Measurements from ENCODE around the gene TMEM266.

Gene TMEM266

DNA sequence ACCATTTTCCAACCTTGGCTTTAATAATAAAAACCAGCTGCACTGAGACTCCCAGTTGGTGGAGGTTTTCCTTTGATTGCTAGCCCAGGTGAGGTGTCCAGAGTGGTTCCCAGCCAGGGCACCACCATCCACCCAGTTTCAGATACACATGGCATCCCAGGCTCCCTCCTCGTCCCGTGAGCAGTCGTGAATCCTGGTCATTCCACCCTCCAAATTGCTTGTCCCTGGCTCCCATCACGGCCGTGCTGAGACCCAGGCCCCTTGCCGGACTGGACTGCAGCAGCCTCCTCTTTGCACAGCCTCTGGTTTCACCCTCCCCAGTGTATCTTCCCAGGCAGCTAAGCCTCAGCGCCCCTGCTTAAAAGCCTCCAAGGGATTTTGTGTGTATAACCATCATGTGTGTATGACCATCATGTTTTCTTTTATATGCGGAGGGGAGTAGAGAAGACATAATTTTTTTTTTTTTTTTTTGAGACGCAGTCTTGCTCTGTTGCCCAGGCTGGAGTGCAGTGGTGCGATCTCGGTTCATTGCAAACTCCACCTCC lies 145.2 kb downstream of the TMEM266 start:
- no peak for DNase-seq

DNA sequence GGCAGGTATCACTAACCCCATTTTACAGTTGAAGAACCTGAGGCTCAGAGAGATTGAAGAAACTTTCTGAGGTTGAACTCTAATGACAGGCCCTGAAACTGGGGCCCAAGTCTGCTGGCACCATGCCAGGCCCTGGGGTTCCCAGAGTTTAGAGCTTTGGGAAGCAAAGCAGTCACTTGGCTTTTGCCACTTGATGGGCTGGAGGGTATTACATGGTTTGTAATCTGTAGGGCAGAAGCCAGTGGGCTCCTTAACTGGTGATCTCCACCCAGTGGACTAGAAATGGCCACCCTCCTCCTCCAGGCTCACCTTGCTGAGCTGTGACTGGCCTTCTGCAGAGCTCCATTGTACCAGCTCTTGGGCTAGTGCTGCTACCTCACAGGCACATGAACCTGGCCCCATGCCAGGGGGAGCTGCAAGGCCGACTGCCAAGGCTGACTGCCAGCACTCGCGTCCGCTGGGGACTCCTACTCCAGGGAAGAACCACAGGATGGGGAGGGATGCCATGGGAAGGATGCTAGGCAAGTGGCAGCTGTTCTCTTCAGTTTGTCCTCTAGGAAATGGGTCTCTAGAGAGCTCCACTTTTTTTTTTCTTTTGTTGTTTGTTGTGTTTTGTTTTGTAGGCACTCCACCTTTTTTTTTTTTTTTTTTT lies 146.7 kb downstream of the TMEM266 start:
- DNase-seq = no peak

DNA sequence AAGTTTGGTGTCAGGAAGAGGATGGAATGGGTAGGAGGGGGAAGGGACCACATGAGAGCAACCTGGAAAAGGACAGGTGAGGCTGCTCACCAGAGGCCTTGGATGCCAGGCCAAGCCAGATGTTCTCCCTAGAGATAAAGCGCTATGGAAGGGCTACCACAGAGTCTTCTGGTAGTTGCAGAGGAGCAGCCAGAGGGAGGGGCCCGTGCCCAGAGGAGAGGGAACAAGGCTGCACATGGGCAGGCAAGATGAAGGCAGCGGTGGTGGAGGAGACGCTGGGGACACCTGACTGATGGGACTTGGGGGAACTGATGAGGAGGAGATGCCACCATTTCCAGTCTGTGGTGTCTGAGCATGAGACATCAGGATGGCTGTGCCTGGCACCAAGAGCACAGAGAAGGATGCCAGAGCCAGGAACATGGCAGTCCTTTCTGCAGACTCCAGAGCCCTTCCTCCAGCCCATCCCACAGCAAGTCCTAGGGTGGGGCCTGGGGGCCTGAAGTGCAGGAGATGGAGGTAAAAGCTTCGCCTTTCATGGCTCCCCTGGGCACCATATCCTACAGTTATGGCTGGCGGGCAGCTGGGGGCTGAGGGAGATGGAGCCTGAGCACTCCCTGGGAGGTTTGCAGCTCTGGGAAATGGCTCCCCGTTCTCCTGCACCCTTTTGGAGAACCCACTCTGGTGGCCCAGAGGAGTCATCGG lies 148.4 kb downstream of the TMEM266 start:
- DNase-seq = no peak

DNA sequence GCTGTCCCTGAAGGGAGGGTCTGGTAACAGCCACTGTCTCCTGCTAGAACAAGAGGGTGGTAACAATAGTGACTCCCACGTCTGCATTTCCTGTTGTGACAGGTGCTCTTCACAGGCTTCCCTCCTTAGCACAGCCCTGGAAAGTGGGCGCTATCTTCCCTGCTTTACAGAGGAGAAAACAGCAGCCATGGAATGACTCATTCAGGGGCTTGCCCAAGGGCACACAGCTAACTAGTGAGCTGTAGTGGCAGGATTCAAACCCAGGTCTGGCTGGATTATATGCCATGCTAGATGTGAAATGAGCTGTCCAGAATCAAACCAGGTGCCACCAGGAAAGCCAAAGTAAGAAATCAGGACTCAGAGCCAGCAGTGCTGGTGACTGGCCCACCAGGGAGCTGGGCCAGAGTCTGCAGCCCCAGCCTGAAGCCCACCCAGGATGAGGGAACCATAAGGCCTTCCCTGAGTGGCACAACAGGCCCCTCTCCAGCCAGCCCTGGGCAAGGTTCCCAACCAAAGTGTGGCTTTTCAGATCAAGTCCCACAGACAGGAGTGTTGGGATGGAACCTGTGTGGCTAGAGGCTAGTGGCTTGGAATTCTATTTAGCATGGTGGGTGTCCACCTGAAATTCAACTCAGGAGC lies 149.1 kb downstream of the TMEM266 start:
- DNase-seq = no peak

DNA sequence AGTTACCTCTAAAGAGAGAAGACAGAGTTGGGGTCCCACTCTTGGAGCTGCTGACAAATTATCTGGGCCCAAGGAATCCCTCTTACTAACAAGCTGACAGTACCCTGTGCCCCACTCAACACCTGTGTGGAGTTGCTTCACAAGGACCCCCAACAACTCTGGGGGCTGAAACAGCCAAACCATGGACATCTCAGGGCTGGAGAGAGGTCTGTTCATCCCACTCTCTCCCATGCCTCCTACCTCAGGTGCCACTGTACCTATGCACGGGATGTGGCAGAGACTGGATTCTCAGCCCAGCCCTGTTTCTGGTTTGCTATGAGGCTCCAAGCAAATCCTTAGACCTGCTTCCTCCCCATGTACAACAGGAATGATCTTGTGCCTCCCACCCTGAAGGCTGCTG lies 149.7 kb downstream of the TMEM266 start:
- no peak for DNase-seq

DNA sequence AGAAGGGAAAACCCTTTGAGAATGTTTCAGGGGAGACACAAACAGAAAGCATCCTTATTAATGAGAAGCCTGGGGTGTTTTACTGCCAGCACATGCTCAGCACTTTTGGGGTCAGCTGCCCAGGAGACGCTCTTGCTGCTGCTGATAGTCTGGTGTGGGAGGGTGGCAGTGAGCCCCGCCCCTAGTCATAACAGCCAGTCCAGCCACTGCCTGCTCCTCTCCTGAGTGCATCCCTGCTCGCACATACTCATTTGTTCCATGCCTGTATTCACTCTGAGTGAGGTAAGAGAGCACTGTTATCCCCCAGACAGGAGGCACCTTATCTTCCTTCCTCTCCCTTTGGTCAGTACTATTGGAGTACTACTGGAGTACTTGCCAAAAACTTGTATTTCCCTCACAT lies 150.2 kb downstream of the TMEM266 start:
- DNase-seq = no peak

DNA sequence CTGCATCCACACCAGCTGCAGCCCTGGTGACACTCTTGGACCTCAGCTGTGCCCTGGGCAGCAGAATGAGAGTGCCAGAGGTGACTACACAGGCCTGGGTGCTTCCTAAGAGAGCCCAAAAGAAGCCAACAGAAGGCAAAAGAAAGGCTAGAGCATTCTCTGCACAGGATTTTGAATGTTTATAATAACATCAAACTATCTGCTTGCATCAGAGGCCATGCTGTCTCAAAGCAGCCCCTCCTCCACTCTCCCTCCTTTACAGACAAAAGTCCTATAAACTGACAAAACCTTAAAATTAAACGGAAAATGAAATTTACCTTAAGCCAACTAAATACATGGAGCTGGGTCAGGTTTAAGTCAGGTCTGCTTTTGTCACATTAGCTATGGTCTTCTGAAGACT lies 155.8 kb downstream of the TMEM266 start:
- no peak for DNase-seq

DNA sequence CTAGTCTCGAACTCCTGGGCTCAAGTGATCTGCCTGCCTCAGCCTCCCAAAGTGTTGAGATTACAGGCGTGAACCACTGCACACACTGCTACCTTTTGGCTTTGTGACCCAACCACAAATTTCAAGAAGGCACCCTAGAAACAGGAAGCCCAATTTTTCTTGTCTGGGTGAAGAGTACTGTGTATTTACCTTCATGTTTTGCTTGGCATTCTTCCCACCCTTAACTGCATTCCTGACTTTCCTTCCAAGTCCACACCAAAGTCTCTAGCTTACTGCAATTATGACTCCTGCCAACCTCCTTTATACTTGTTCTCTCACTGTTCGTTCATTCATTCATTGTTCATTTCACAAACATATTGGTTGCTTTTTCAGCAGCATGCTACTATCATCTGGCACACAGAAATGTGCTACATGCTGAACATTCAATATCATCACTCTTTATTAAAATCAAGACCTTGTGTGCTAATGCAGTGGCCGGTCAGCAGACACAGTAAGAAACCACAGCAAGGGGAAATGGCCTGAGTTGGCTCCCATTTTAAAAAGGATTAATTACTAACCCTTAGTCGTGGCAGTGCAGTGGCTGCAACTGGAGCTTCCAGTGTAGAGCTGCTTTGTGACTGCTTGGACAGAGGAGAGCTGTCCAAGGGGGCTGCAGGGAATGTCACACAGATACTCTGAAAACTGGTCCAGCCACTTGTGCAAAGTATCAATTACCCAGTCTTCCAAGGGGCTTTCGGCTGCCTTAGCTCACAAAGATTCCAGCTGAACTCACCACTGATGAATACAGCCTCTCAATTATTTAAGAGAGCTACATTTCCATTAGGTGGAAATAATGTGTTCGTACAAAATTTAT lies 157.5 kb downstream of the TMEM266 start:
- no peak for DNase-seq

DNA sequence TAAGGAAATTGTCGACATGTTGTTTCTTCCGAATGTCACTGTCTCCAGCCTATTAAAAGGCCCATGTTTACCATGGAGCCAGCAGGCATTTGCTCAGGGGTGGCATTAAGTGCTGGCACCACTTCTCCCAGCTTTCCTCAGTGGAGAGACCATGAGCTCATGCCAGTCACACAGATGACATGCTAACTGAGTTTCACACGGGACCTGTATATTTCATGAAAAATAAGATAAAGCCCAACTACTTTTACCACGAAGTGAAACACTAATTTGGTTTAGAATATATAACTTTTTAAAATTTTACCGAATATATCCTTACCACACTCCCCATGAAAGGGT lies 158.1 kb downstream of the TMEM266 start:
- no peak for DNase-seq

DNA sequence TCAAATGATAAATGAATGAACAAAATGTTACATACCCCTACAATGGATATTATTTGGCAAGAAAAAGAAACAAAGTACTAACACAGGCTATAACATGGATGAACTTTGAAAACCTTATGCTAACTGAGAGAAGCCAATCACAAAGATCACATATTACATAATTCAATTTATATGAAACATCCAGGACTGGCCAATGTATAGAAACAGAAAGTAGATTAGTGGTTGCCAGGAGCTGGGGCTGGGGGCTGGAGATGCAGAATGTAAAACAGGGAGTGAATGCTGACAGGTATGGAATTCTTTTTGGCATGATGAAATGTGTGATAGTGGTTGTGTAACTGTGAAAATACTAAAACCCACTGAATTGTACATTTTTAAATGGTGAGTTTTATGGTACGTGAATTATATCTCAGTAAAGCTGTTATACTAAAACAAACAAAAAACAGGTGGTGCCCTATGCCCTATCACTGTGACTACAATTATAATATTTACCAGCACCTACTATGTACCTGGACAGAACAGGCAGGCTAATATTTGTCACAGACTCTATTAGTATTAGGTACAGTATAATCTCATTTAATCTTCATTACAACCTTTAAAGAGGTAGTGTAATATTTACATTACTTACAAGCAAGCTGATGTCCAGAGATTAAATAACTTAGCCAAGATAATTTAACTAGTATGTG lies 161.4 kb downstream of the TMEM266 start:
- DNase-seq = no peak

DNA sequence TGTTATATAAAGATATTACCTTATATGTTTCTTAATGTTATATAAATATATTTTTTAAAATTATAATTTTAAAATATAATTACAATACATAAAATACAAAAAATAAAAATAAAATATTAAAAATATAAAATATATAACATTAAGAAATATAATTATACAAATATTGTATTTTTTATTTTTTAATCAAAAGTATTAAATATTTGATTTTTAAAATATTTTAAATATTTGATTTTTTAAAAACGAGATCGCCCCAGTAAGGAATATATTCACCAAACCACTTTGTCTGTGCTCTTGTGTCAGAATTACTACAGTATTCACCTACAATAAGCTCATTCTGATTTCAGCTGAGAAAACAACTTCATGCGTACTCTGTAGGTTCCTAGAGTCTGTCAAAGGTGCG lies 162.4 kb downstream of the TMEM266 start:
- no peak for DNase-seq

DNA sequence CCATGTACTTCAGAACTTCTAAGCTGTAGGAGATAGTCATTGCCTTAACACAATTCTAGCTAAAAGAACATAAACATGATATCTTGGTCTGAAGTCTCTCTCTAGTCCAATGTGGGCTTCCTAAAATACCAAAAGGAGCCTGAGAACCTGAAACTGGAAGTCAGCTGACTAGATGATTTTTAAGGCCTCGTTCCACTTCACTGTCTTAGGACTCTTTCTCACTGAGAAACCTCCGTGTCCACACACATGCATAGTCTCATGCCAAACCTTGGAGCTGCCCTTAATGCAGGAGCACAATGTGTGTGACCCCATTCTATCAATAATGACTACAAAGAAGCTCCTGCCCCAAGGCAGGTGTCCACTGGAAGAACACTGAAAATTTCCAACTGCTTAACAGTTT lies 163.7 kb downstream of the TMEM266 start:
- no peak for DNase-seq

DNA sequence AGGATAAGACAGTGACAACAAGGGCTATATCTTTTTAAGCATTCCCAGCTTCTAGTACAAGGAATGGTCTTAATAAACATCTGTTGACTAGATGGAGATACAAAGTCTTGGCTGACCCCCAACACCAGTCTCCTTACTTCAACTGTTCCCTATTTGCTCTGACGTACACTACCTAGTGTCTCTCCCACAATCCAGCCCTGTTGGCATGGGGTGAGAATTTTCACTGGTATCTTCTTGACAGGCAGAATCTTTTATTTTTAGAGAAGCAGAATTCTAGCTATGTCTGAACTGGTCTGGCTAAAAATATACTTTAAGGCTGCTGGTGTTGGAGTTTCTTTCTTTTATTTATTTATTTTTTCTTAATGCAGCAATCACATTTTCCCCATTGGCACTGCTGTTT lies 169.5 kb downstream of the TMEM266 start:
- DNase-seq = no peak

DNA sequence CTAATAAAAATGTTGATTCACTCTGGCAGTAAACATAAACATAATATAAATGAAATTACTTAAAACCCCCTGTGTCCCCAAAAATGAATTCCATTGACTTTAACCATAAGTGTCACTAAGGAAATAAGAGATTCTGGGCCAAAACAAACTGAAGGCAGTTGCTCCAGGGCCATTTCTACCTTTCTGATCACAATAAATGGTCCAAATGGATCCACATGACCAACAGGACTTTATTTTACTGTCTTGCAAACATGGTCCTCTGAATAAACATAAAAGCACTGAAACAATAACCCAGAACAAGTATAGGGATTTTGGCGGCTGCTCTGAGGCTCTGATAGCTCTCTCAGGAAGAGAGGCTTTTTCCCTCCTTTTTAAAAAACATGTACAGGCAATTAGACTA lies 174.1 kb downstream of the TMEM266 start:
- DNase-seq = no peak

DNA sequence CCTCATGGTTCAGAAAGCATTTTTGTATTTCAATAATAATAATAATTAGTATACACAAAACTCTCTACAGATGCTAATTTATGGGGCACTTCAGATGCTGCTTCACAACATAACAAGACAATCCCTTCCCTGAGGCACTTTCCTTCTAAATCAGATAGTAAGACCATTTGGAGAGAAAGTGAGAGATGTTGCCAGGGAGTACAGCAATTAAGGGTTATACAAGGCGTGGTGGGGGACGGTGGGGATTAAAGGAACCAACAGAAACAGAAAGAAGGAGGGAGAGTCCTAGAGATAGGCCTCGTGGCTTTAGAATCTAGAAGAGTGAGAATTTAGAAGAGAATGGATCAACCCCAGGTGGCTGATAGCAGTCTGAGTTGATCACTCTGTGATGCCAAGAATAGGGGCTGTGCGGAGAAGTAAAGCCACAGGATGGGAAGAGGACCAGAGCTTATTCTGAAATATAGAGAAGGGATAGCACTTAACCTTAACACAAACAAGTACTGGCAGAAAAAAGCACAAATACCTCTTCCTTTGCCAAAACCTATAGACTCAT lies 174.6 kb downstream of the TMEM266 start:
- DNase-seq = no peak

DNA sequence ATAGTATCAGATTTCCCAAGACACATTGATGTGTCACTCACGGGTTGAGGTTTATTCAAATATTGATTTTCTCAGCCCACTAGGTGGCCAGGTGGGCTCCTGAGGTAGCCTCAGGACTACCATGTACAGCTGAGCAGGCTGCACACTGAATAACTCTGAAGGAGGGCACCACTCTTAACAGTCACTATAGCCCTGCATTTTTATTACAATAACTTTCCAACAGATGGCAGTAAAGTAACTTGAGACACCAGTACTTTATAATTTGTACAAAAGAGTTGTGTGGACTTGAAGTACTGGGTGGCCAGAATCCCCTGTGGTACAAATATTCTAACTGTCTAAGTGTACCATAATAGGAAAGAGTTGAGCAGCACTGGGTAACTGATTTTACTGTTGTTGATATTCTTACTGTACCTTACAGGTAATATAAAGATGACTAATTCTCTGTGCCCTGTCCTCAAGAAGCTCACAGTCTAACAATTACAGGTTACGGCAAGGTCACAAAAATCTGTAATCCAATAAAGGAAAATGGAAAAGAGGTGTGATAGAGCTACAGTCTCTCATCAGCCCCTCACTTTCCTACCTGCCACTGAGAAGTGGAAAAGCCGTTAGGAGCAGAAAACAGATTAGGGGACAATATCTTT lies 175.5 kb downstream of the TMEM266 start:
- no peak for DNase-seq

DNA sequence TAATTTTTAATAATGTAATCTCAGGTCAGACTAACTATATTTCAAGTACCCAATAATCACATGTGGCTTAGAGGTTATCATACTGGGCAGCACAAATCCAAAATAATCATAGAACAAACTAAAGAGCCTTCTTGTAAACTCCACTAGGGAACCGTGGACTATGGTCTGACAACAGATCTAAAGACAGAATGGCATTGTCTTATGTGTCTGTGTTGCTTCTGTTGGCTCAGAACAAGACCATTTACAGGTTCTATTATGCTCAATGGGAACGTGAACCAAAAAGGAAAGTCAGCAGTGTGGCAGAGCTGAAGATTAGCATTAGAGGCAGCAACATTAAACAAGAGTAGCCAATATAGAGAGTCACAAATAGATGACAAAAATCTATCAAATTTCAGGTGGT lies 176.6 kb downstream of the TMEM266 start:
- no peak for DNase-seq

DNA sequence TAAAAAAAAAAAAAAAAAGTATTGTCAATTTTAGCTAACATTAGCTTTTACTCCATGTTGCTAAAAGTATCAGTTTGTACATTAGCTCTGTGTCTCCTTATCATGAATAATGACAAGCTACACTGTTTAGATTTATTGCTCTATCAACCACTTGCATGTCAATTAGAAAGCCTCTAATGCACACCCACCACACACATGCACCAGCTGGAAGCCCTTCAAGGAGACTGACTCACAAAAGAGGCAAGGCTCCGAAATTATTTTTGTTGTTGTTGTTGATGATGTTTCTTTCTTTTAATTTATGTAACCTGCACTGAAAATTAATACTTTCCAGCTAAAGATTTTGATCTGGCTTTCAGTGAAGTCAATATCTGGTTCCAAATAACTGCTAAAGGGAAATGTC lies 180.0 kb downstream of the TMEM266 start:
- DNase-seq = no peak

DNA sequence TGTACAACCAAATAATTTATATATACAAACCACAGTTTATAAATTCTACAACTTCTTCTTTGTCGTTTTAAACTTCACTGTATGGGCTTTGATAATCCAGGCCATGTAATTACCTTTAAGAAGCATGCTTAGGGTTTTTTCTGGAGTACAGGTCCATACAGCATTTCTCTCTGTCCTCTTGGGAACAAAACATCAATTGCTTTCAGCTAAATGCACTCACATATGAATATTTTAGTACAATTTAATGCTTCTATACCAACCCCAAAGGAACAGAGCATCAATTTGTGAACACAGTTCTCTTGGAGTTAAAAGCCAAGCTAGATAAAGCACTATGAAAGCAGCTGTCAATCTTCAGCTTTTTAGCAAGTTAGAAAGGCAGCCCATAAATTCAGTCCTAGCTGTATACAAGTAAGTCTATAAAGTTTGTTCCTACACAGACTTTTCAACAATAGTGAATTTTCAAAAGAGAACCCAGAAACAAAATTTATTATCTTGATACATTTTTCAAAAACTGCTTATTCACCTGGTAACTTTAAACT lies 185.4 kb downstream of the TMEM266 start:
- no peak for DNase-seq

DNA sequence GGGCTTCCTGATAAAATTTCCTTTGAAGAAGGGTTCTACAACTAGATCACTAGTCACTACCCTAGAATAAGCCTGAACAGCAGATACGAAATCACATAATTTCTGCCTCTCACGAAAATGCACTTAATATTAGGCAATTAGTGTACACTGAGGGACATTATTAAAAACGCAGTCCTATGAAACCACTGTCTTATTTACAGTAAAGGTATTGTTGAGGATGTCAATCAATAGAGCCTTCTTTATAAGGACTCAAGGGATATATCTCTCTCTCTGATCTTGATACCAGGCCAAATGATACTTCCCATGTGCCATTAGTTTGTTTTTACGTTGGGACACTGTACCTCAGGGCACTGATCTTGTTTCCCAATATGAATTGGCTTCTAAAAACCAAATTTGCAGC lies 191.9 kb downstream of the TMEM266 start:
- no peak for DNase-seq

DNA sequence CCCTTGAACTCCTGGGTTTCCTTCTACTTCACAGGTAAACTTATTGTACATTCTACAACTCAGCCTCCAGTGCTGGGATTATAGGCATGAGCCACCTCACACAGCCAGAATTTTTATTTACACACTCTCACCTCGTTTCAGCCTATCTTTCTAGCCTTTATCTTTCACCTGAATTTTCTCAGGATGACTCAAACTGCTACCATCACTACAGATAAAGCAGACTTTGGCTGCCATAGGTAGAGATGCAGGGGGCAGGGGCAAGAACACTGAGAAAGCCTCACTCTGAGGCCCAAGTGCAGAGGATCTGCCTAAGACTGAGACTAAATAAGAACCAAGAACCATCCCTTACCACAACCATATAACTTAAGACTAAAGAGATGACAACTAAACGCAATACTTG lies 192.5 kb downstream of the TMEM266 start:
- no peak for DNase-seq

Data from activated CD4-positive, CD25-positive, alpha-beta regulatory T cell treated with anti-CD3 and anti-CD28 coated beads, Interleukin-2, amount 50 U/mL, for 72 hours (primary cell).